ENCODE results near the gene MAN2A1.

GRCh38 chr5:109660301-109660700 is 29.4 kb upstream of the MAN2A1 start:
- no peak for TF ChIP-seq CTCF (IDR thresholded peaks at IDR 0.05; ENCODE audit: poor library complexity, severe bottlenecking)
- no peak for TF ChIP-seq SMC3 (conservative IDR thresholded peaks at IDR 0.05; ENCODE audit: poor library complexity)
- no peak for TF ChIP-seq MXI1 (conservative IDR thresholded peaks at IDR 0.05; ENCODE audit: poor library complexity, severe bottlenecking)
- no peak for TF ChIP-seq EP300 (conservative IDR thresholded peaks at IDR 0.05; ENCODE audit: poor library complexity, severe bottlenecking)
- TF ChIP-seq EZH2 (IDR thresholded peaks at IDR 0.05; ENCODE audit: borderline replicate concordance, insufficient read depth, low read length, poor library complexity, severe bottlenecking) = no peak
- TF ChIP-seq TAF1 (IDR thresholded peaks at IDR 0.05; ENCODE audit: low read depth) = no peak
- TF ChIP-seq REST (IDR thresholded peaks at IDR 0.05; ENCODE audit: borderline replicate concordance) = no peak
- TF ChIP-seq RAD21 (conservative IDR thresholded peaks at IDR 0.05) = no peak

Data from neural cell (in vitro differentiated cells).